COLO668 (cell line): ENCODE data around the gene C21orf91.
A peak's percentile ranks its signal among the peaks of the same experiment; 100 is the strongest.

ENCODE experiments used
- DNase-seq: peaks from one replicate; lab custom pipeline; 2025; ENCODE audit not compliant: unreplicated experiment; lab: John Stamatoyannopoulos, UW

C21orf91 gene

GRCh38 chr21:17819114-17819876 is at the start of gene C21orf91:
C21orf91 (minus strand) TSS chr21:17819356; CDS start chr21:17818318, 1,038 bp downstream.
- peak; percentile 92 for DNase-seq

DNA sequence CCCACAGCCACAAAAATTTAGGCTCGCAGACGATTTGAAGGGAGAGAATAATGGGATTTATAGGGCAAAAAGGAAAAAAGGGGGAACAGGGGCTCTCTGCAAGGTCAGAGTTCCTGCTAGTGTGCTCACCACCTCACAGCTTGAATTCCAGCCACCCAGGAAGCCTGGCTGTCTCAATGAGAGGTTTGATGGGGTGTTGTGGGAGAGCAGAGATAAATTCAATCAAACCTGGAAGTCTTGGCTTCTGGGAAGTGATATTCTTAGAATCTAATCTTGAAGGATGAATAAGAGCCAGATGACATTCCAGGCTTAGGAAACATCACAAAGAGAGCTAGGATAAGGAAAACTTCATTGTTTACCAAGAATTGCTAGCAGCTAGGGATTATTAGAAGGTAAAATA is 47.4 kb upstream of the C21orf91 start:
- no peak for DNase-seq

DNA sequence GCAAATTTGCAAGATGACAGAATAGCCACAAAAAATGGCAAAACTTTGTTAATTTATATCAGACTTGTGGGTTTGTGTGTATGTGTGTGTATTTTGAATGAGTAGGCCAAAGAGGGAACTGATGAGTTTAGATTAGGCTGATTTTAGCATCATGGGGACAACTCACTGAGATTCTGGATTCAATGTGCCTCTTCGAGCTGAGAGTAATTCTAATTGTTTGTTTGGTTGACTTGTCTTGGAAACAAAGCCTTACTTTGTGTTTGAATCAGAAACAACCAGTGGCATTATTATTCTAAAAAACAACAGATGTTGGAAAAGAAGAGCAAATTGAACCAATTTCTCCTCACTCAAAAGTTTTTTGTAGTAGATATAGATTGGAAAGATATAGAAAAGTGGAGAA is 40.5 kb upstream of the C21orf91 start:
- DNase-seq, result no peak

- DNase-seq, result no peak
Observed at GRCh38 chr21:17858747-17859146, 39.6 kb upstream of the C21orf91 start.

DNA sequence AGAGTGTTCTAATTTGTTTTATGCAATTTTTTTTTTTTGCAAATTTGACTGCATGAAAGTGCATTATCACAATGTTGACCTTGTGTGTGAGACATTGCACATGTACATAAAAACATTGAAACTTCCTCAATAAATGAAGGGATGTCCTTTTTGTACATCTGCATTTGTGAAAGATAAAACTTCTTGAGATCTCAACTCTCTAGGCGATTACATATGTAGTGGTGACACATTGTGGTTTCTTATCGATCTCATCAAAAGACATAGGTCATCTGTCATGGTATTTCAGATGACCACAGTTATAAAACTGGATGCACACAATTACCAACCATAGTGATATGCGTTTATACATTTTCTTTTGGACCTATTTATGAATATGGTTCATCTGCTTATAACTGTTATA is 35.6 kb upstream of the C21orf91 start:
- DNase-seq, result no peak

DNA sequence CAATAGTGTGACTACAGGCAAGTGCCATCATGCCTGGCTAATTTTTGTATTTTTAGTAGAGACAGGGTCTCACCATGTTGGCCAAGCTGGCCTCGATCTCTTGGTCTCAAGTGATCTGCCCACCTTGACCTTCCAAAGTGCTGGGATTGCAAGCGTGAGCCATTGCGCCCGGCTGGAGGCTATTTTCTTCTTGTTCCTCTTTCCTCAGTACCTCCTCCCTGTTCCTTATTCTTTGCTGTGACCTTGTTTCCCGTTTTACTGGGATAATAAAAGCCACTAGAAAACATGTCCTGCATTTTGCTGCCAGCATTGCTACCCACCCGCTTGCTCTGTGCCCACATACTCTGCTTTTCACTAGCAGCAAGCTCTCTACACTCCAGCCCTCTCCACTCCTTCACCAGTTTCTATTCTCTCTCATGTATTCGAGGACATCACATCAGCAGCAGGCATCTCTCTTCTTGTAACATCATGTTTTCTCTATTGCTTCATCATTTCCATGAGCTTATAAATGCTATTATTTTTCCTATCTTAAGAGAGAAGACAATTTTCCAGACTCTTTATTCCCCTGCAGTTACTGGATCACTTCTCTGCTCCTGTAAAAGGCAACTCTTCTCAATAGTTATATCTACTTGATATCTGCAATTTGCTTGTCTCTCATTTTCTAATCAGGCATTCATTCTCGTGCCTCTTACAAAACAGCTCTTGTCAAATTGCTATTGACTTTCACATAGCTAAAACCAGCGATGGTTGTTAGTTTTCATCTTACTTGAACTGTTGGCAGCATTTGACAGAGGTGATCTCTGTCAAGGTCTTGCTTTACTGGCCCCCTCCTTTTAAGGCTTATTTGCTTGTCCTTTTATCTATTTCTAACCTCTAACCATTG is 34.5 kb upstream of the C21orf91 start:
- DNase-seq, result no peak

GRCh38 chr21:17848228-17848627 is 29.1 kb upstream of the C21orf91 start:
- no peak for DNase-seq

- no peak for DNase-seq
Observed at GRCh38 chr21:17841103-17841502, 21.9 kb upstream of the C21orf91 start.

GRCh38 chr21:17834639-17835354 is 15.6 kb upstream of the C21orf91 start:
- DNase-seq, result no peak

DNA sequence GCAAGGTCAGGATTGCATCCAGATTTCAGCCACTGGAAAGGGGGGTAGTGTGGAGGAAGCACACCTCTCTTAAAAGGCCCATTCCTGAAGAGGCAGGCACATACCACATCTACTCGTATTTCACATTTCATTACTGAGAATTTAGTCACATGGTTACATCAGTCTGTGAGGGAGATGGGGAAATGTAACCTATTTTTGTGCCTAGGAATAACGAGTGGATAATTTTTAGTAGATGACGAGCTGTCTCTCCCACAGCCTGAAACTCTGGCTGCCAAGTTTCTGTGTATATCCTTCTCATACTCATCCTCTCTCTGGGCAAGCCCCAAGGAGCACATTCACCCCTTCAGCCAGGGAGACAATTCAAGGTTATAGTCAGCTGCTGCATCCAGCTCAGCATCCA is 10.3 kb upstream of the C21orf91 start:
- DNase-seq, result no peak

DNA sequence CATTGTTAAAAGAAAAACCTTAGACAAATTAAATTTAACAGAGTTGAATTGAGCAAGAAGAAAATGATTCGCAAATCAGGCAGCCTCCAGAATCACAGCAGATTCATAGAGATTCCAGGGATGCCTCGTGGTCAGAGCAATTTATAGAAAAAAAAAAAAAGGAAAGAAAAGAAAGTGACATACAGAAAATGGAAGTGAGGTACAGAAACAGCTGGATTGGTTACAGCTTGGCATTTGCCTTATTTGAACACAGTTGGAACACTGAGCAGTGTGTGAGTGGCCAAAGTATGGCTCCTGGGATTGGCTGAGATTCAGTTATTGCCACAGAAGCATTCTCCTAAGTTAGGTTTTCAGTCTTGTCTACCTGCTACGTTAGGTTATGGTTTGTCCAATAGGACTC is 9.1 kb upstream of the C21orf91 start:
- no peak for DNase-seq

GRCh38 chr21:17823846-17824245 is 4.7 kb upstream of the C21orf91 start:
- no peak for DNase-seq

GRCh38 chr21:17821121-17821520 is 2.0 kb upstream of the C21orf91 start:
- DNase-seq, result no peak

GRCh38 chr21:17819877-17820229 is 697 bp upstream of the C21orf91 start:
- peak; percentile 65 for DNase-seq

- DNase-seq, result peak; percentile 60
Observed at GRCh38 chr21:17818186-17819113, 706 bp downstream of the C21orf91 start.

- no peak for DNase-seq
Observed at GRCh38 chr21:17813353-17813752, 5.8 kb downstream of the C21orf91 start.

DNA sequence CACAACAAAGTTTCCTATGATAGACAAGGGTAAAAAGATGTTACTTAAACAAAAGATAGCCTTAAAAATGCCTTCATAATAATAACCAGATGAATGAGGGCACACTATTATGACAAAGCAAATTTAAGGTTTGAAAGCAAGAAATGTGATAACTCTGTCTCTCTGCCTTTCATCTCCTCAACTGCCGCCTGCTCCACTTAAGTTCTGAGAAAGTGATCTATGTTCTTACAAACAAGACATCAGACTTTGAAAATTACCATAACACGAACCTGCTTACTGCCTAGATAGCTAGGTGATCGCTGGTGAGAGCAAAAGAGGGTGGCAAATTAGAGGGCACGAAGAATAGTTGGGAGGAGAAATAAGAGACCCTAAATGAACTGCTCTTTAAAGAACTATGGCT is 13.2 kb downstream of the C21orf91 start:
- DNase-seq, result no peak

GRCh38 chr21:17803536-17803935 is 15.6 kb downstream of the C21orf91 start:
- no peak for DNase-seq

- no peak for DNase-seq
Observed at GRCh38 chr21:17802572-17802971, 16.6 kb downstream of the C21orf91 start.

- no peak for DNase-seq
Observed at GRCh38 chr21:17799414-17800164, 19.6 kb downstream of the C21orf91 start.
